Measurements from ENCODE around the gene PRTN3. TPM values are rescaled to one million over a fixed set of nuclear protein-coding genes. Genes with fewer than 3 reads are reported as not detected.
"Not testable (repeated sequence)": the region's sequence is repeated elsewhere in the genome, so short reads cannot be mapped to it uniquely, and the experiment has no call there.

The PRTN3 gene
- total RNA-seq, 1 experiment from 2014 or later, result not detected

GRCh38 chr19:816500-816857, 24.3 kb upstream of the PRTN3 start:
- CTCF ChIA-PET, result no interaction called here
- no peaks in the 10 kb centered on the region for H3K4me1 Mint-ChIP-seq (ENCODE audit: low read depth, unreplicated experiment)
- peak overlapping the region; percentile 87 for H3K27ac Mint-ChIP-seq (ENCODE audit: unreplicated experiment)
- no peaks in the 10 kb centered on the region for H3K9me3 Mint-ChIP-seq (ENCODE audit: low read depth, unreplicated experiment)
- BruUV-seq (replicated peaks), result no TSS peak
- DNase-seq, result no peak
- TF ChIP-seq, protein P1, sequence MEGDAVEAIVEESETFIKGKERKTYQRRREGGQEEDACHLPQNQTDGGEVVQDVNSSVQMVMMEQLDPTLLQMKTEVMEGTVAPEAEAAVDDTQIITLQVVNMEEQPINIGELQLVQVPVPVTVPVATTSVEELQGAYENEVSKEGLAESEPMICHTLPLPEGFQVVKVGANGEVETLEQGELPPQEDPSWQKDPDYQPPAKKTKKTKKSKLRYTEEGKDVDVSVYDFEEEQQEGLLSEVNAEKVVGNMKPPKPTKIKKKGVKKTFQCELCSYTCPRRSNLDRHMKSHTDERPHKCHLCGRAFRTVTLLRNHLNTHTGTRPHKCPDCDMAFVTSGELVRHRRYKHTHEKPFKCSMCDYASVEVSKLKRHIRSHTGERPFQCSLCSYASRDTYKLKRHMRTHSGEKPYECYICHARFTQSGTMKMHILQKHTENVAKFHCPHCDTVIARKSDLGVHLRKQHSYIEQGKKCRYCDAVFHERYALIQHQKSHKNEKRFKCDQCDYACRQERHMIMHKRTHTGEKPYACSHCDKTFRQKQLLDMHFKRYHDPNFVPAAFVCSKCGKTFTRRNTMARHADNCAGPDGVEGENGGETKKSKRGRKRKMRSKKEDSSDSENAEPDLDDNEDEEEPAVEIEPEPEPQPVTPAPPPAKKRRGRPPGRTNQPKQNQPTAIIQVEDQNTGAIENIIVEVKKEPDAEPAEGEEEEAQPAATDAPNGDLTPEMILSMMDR (IDR thresholded peaks at IDR 0.05; ENCODE audit: unreplicated experiment), result no peak
- peaks cover 45% of the 10 kb centered on the region for H3K36me3 Mint-ChIP-seq (ENCODE audit: insufficient read depth, unreplicated experiment)
- intact Hi-C loops (cut with micrococcal nuclease; ENCODE audit: unreplicated experiment), result no loop called here
- peaks cover 13% of the 10 kb centered on the region for H3K27me3 Mint-ChIP-seq (ENCODE audit: unreplicated experiment)
- no peak overlapping the region for H3K4me3 Mint-ChIP-seq (ENCODE audit: low read depth, unreplicated experiment)

- H3K9me3 Mint-ChIP-seq (ENCODE audit: low read depth, unreplicated experiment); BruUV-seq (replicated peaks); CTCF ChIA-PET; H3K4me3 Mint-ChIP-seq (ENCODE audit: low read depth, unreplicated experiment); intact Hi-C loops (cut with micrococcal nuclease; ENCODE audit: unreplicated experiment); H3K27ac Mint-ChIP-seq (ENCODE audit: unreplicated experiment); DNase-seq; H3K4me1 Mint-ChIP-seq (ENCODE audit: low read depth, unreplicated experiment): not testable (repeated sequence)
- peaks cover 13% of the 10 kb centered on the region for H3K27me3 Mint-ChIP-seq (ENCODE audit: unreplicated experiment)
- H3K36me3 Mint-ChIP-seq (ENCODE audit: insufficient read depth, unreplicated experiment), result peaks cover 18% of the 10 kb centered on the region
Measured at GRCh38 chr19:820212-820611, 20.6 kb upstream of the PRTN3 start.

DNA sequence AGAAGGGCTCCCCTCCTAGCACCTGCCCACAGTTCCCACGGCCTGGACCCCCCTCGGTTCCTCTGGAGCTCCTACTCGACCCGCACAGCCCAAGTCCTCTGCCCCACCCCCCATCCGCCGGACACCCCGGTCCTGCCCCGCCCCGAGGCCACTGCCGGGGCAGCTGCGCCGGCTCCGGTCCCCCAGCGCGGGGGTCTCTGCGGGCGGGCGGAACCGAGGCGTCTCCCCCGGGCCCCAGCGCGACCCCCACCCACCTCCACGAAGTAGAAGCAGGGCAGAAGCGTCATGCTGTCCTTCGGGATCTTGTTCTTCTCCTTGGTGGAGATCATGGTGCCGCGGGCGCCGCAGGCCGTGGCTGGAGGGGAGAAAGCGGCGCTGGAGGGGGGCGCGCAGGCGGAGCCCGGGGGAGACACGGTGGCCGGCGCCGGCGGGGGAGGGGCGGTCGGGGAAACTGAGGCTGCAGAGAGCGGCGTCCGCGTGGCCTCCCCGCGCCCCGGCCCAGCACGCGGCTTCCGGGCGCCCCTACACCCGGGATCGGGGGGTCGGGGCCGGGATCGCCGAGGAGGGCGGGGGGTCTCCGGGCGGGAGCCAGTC, 19.5 kb upstream of the PRTN3 start:
- H3K4me1 Mint-ChIP-seq (ENCODE audit: low read depth, unreplicated experiment), result peaks cover 9% of the 10 kb centered on the region

GRCh38 chr19:821825-822503, 18.8 kb upstream of the PRTN3 start, which contains the start of gene PLPPR3:
PLPPR3 (minus strand) TSS chr19:821955; CDS start chr19:821559, 396 bp downstream.
- Mint-ChIP-seq H3K27ac (ENCODE audit: unreplicated experiment) (no peak within 1 kb of the TSS), H3K4me1 (ENCODE audit: low read depth, unreplicated experiment) (peaks cover 9% of the 10 kb centered on the region), H3K9me3 (ENCODE audit: low read depth, unreplicated experiment) (no peaks in the 10 kb centered on the region), H3K27me3 (ENCODE audit: unreplicated experiment) (peaks cover under 1% of the 10 kb centered on the region), H3K36me3 (ENCODE audit: insufficient read depth, unreplicated experiment) (peaks cover 5% of the 10 kb centered on the region), H3K4me3 (ENCODE audit: low read depth, unreplicated experiment) (no peak within 1 kb of the TSS)
- no peak for DNase-seq
- intact Hi-C loops (cut with micrococcal nuclease; ENCODE audit: unreplicated experiment), result no loop called here
- BruUV-seq (replicated peaks), result no TSS peak
- TF ChIP-seq, protein P1 (IDR thresholded peaks at IDR 0.05; ENCODE audit: unreplicated experiment), result no peak
- CTCF ChIA-PET, result no interaction called here

More for the DNA sequence above, 19.5 kb upstream of the PRTN3 start:
- intact Hi-C loops (cut with micrococcal nuclease; ENCODE audit: unreplicated experiment), result no loop called here
- BruUV-seq (replicated peaks), result no TSS peak
- TF ChIP-seq, protein P1 (IDR thresholded peaks at IDR 0.05; ENCODE audit: unreplicated experiment), result no peak
- Mint-ChIP-seq H3K27ac (ENCODE audit: unreplicated experiment) (no peak overlapping the region), H3K4me3 (ENCODE audit: low read depth, unreplicated experiment) (no peak overlapping the region), H3K9me3 (ENCODE audit: low read depth, unreplicated experiment) (no peaks in the 10 kb centered on the region), H3K36me3 (ENCODE audit: insufficient read depth, unreplicated experiment) (peaks cover 10% of the 10 kb centered on the region), H3K27me3 (ENCODE audit: unreplicated experiment) (peaks cover 7% of the 10 kb centered on the region)
- no peak for DNase-seq
- CTCF ChIA-PET, result no interaction called here

GRCh38 chr19:823565-824121, 17.2 kb upstream of the PRTN3 start:
- no peak overlapping the region for H3K4me3 Mint-ChIP-seq (ENCODE audit: low read depth, unreplicated experiment)

More at GRCh38 chr19:823565-824121, 17.2 kb upstream of the PRTN3 start:
- CTCF ChIA-PET, result no interaction called here
- TF ChIP-seq, protein P1 (IDR thresholded peaks at IDR 0.05; ENCODE audit: unreplicated experiment), result no peak
- Mint-ChIP-seq H3K9me3 (ENCODE audit: low read depth, unreplicated experiment) (no peaks in the 10 kb centered on the region), H3K4me1 (ENCODE audit: low read depth, unreplicated experiment) (peaks cover 9% of the 10 kb centered on the region), H3K36me3 (ENCODE audit: insufficient read depth, unreplicated experiment) (no peaks in the 10 kb centered on the region), H3K27ac (ENCODE audit: unreplicated experiment) (no peak overlapping the region), H3K27me3 (ENCODE audit: unreplicated experiment) (peaks cover 10% of the 10 kb centered on the region)
- no TSS peak for BruUV-seq (replicated peaks)
- intact Hi-C loops (cut with micrococcal nuclease; ENCODE audit: unreplicated experiment), result no loop called here
- DNase-seq, result peak; percentile 46

Data from Calu3 (cell line).